Heart right ventricle (tissue), 16 donors: ENCODE measurements around the gene SNRNP25. TPM values are rescaled to one million over a fixed set of nuclear protein-coding genes. Genes with fewer than 3 reads are reported as not detected.
A peak's percentile ranks its signal among the peaks of the same experiment; 100 is the strongest.

Experiments used
- ATAC-seq, 8 donors: fragments of 200-7000 bp; cut with Tn5 transposase; one replicate each; pipeline ENCODE4 v1.9.1; 2020; ENCODE audit warnings: mild to moderate bottlenecking in 8 of 8, moderate library complexity in 8 of 8, moderate number of reproducible peaks in 1 of 8
- DNase-seq, 2 donors: peaks; one replicate each; pipeline ENCODE4 v3.0.0-alpha.2; 2020
- H3K27ac ChIP-seq, 10 donors: fragments of 200-600 bp; sonication (generic) in 2 of 10; one replicate each; pipeline versions ENCODE4 v1.5.0 to v1.8.0; 2020 to 2022; ENCODE audit warnings: mild to moderate bottlenecking in 3 of 10
- H3K27me3 ChIP-seq, 7 donors: fragments of 200-600 bp; one replicate each; pipeline ENCODE4 v1.8.0; 2021 to 2022; ENCODE audit warnings: mild to moderate bottlenecking in 2 of 7
- H3K36me3 ChIP-seq, 9 donors: fragments of 200-600 bp; sonication (generic) in 1 of 9; one replicate each; pipeline versions ENCODE4 v1.5.0 to v1.8.0; 2020 to 2022; ENCODE audit warnings: mild to moderate bottlenecking in 2 of 9
- H3K4me1 ChIP-seq, 9 donors: fragments of 200-600 bp; sonication (generic) in 1 of 9; one replicate each; pipeline versions ENCODE4 v1.5.0 to v1.8.0; 2020 to 2022; ENCODE audit warnings: mild to moderate bottlenecking in 4 of 9
- H3K4me3 ChIP-seq, 10 donors: fragments of 200-600 bp; sonication (generic) in 2 of 10; one replicate each; pipeline versions ENCODE4 v1.5.0 to v1.8.0; 2020 to 2022; ENCODE audit warnings: mild to moderate bottlenecking in 7 of 10, moderate library complexity in 2 of 10
- H3K9me3 ChIP-seq, 11 donors: fragments of 200-600 bp in 10 of 11; sonication (generic) in 2 of 11; one replicate each; pipeline versions ENCODE4 v1.5.0 to v1.8.0; 2013 to 2022; ENCODE audit warnings: mild to moderate bottlenecking in 2 of 11, control low read depth in 1 of 11, moderate library complexity in 1 of 11
- CTCF ChIP-seq, 9 donors: fragments of 200-600 bp; sonication (generic) in 2 of 9; IDR thresholded peaks; one replicate each; pipeline versions ENCODE4 v1.5.0 to v1.8.0; 2021 to 2022; ENCODE audit warnings: antibody characterized with exemption in 9 of 9, mild to moderate bottlenecking in 5 of 9, moderate library complexity in 1 of 9
- WGBS, 2 donors: extraction: QIAGEN DNeasy Blood & Tissue Kit; methylation state at CpG; one replicate each; pipeline ENCODE4 v1.1.7; 2013; ENCODE audit warnings: inconsistent platforms in 1 of 2; 5-methylcytosine and 5-hydroxymethylcytosine counted together
- intact Hi-C, 10 donors: fragments of 100-400 bp; cut with DNase I; formaldehyde crosslinking; loops; one replicate each; pipeline versions ENCODE4 v1.11.1 to v1.14.2; 2022
- polyA plus RNA-seq, 2 donors: library from polyadenylated mRNA; stranded (reverse); fragments of 200-250 nt; gene quantifications; one replicate each; pipeline ENCODE4 v1.2.3, GENCODE V29; 2013
- total RNA-seq, 10 donors: library from RNA; stranded (reverse); fragmentation: NEBNext Ultra II Directional in 3 of 10; extraction: Animal tissue kit (Norgen Biotek cat#: 25700) in 3 of 10; gene quantifications; one replicate each; pipeline versions ENCODE4 v1.2.1 to v1.2.4, GENCODE V29; 2021 to 2023
- donor health status: Arrhythmogenic right ventricular cardiomyopathy.
- donor health status: ischemic (EF 13 %, LVEDD 7.1; RV severe dilation, severe dysfunction).
- donor health status: healthy with polysubstance abuse.
- donor health status: DM: no; HTN: yes; CAD: no.
- donor health status: DM: no; HTN: no; CAD: no.
- donor health status: ischemic (EF 25% LVEDD 6.9; RV normal size, moderate dysfunction).
- donor health status: ischemic (EF 25% LVEDD 5.7; RV mildly dilated, moderate dysfunction).
- donor health status: healthy.
- donor health status: DM: yes; HTN: yes; CAD: no.
- donor health status: Ischemic cardiomyopathy.
- donor health status: ischemic (EF 35%, LVEDD 5.7; RV mildly dilated, moderate dysfunction).
- donor health status: nonischemic (EF 11% LVEDD 7.7; RV severe dilation, severe dysfunction).
- donor health status: DM: yes; HTN: yes; CAD: no.
- donor health status: PGD.
- donor health status: ischemic (EF 29% LVEDD 5.4; RV normal size, mild dysfunction).
- donor health status: nonischemic (EF 23%, LVEDD 6.1; RV moderate dilation, normal function).

The SNRNP25 gene
- total and polyA plus RNA-seq, 12 donors = 45.6 to 109 (median 64.5) TPM

- H3K4me3 ChIP-seq = no peak overlapping the region
- ATAC-seq = peak; percentile 45 to 87 (median 70)
- intact Hi-C loops = no loop called here
- H3K36me3 ChIP-seq = peaks cover 0 to 79% (median 25%) of the 10 kb centered on the region in 9 donors
- H3K4me1 ChIP-seq = peaks cover 0 to 20% (median 12%) of the 10 kb centered on the region in 9 donors
- DNase-seq = peak in 1 of 2 donors; percentile 68
- WGBS, 2 donors = 52% methylated on average over 9 of the region's 9 CpGs
- no peaks in the 10 kb centered on the region for H3K9me3 ChIP-seq
- no peaks in the 10 kb centered on the region for H3K27me3 ChIP-seq
- H3K27ac ChIP-seq = peak overlapping the region in 7 of 10 donors; percentile 6 to 53 (median 39)
- no peak for TF ChIP-seq CTCF (IDR thresholded peaks at IDR 0.05)
These were observed 37.9 kb downstream of the SNRNP25 start for GRCh38 chr16:91484-91883.

GRCh38 chr16:92431-93339, 39.1 kb downstream of the SNRNP25 start:
- DNase-seq (no peak), ATAC-seq (no peak)
- intact Hi-C loops = no loop called here
- peaks cover 2 to 29% (median 18%) of the 10 kb centered on the region in 9 donors for H3K4me1 ChIP-seq
- no peak overlapping the region for H3K4me3 ChIP-seq
- no peaks in the 10 kb centered on the region for H3K9me3 ChIP-seq
- peak overlapping the region in 2 of 10 donors; percentile 39 to 43 for H3K27ac ChIP-seq
- 76 to 83% methylated on average over 15 of the region's 15 CpGs for WGBS, 2 donors
- no peaks in the 10 kb centered on the region for H3K27me3 ChIP-seq
- no peak for TF ChIP-seq CTCF (IDR thresholded peaks at IDR 0.05)
- H3K36me3 ChIP-seq = peaks cover 0 to 67% (median 20%) of the 10 kb centered on the region in 9 donors

GRCh38 chr16:94918-95265, 41.3 kb downstream of the SNRNP25 start:
- DNase-seq = no peak
- Histone ChIP-seq H3K4me1 (peaks cover 2 to 36% (median 18%) of the 10 kb centered on the region in 9 donors), H3K36me3 (peaks cover 0 to 64% (median 4%) of the 10 kb centered on the region in 9 donors), H3K27me3 (no peaks in the 10 kb centered on the region), H3K9me3 (no peaks in the 10 kb centered on the region), H3K27ac (no peak overlapping the region), H3K4me3 (no peak overlapping the region)
- 95 to 96% methylated on average over 5 of the region's 5 CpGs for WGBS, 2 donors
- intact Hi-C loops = no loop called here
- no peak for TF ChIP-seq CTCF (IDR thresholded peaks at IDR 0.05)
- ATAC-seq = no peak

GRCh38 chr16:96935-97381, 43.3 kb downstream of the SNRNP25 start:
- 12% methylated on average over 11 of the region's 11 CpGs for WGBS, 2 donors
- Histone ChIP-seq H3K27ac (no peak overlapping the region), H3K4me1 (peaks cover 9 to 41% (median 19%) of the 10 kb centered on the region in 9 donors), H3K27me3 (no peaks in the 10 kb centered on the region), H3K36me3 (peaks cover 0 to 56% (median 0%) of the 10 kb centered on the region in 9 donors), H3K9me3 (no peaks in the 10 kb centered on the region), H3K4me3 (no peak overlapping the region)
- ATAC-seq = peak; percentile 80 to 92 (median 88)
- peak; percentile 87 to 90 for DNase-seq
- TF ChIP-seq CTCF (IDR thresholded peaks at IDR 0.05) = peak; percentile 97 to 99 (median 98)
- intact Hi-C loops = loop anchor here (1.0 to 2.0 kb wide), 5 partner anchors 28 to 32 kb away; no protein-coding TSS in a partner anchor
